ENCODE results near the gene ANKRD23. TPM values are rescaled to one million over a fixed set of nuclear protein-coding genes. Genes with fewer than 3 reads are reported as not detected.
A peak's percentile ranks its signal among the peaks of the same experiment; 100 is the strongest.

The ANKRD23 gene
- total and polyA plus RNA-seq, 2 of the 13 experiments (the other 11 are each of a cell fraction or from before 2014, with no cell fraction given), result 1.5 to 1.6 TPM

DNA sequence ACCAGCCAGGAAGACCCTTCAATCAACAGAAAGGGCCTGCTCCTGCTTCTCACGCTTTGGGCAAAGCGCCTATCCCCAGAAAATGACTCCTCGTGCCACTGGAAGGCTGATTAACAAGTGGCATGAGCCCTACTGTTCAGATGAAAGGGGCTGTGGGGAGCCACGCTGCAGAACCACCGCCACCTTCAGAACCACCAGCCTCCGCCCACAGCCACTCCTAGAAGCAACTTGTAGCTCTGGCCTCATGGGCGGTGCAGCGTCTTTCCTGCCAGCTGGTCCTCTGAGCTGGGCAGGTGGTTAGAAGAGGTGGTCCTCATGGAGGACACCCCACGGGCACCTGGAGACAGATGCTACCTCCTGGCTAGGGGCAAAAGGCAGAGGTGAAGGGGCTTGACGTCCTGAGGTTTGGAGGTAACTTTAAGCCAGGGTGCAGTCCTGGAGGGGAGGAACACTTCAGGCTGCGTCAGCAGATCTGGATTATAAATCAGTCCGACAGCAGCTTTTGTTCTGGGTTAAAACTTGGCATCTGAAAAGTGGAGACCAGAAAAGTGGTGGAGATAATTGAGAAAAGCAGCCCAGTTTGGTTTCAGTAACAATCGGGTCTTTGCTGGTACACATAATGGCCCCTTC, 26.9 kb upstream of the ANKRD23 start (continued):
- TF ChIP-seq, protein P1, sequence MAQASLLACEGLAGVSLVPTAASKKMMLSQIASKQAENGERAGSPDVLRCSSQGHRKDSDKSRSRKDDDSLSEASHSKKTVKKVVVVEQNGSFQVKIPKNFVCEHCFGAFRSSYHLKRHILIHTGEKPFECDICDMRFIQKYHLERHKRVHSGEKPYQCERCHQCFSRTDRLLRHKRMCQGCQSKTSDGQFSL (CRISPR knock-in tag; IDR thresholded peaks at IDR 0.05), result no peak
- TF ChIP-seq ZNF879 (CRISPR knock-in tag; IDR thresholded peaks at IDR 0.05), result no peak
- peak; percentile 65 to 68 for TF ChIP-seq MAFK (conservative IDR thresholded peaks at IDR 0.05 in 1 of 2, IDR thresholded peaks at IDR 0.05 in 1 of 2; ENCODE audit: low read length in 2 of 2)
- no peak for TF ChIP-seq ZSCAN9 (CRISPR knock-in tag; IDR thresholded peaks at IDR 0.05; ENCODE audit: borderline replicate concordance)
- TF ChIP-seq PPARG (CRISPR knock-in tag; conservative IDR thresholded peaks at IDR 0.05), result no peak
- no peak for TF ChIP-seq MTA3 (CRISPR knock-in tag; IDR thresholded peaks at IDR 0.05)
- TF ChIP-seq SCMH1 (CRISPR knock-in tag; IDR thresholded peaks at IDR 0.05; ENCODE audit: borderline replicate concordance), result no peak
- TF ChIP-seq FOSL2 (CRISPR knock-in tag; IDR thresholded peaks at IDR 0.05), result 0 out of 2 replicates have a peak, but pooled peaks have one; percentile 1
- no peak for TF ChIP-seq ZNF354B (CRISPR knock-in tag; IDR thresholded peaks at IDR 0.05)
- TF ChIP-seq, protein P2, sequence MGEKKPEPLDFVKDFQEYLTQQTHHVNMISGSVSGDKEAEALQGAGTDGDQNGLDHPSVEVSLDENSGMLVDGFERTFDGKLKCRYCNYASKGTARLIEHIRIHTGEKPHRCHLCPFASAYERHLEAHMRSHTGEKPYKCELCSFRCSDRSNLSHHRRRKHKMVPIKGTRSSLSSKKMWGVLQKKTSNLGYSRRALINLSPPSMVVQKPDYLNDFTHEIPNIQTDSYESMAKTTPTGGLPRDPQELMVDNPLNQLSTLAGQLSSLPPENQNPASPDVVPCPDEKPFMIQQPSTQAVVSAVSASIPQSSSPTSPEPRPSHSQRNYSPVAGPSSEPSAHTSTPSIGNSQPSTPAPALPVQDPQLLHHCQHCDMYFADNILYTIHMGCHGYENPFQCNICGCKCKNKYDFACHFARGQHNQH (CRISPR knock-in tag; IDR thresholded peaks at IDR 0.05), result no peak
- TF ChIP-seq SP1 (IDR thresholded peaks at IDR 0.05), result no peak
- TF ChIP-seq SP1 (CRISPR knock-in tag; IDR thresholded peaks at IDR 0.05), result 0 out of 2 replicates have a peak, but pooled peaks have one; percentile 14
- no peak for TF ChIP-seq HNRNPLL (IDR thresholded peaks at IDR 0.05; ENCODE audit: low read depth, low read length, poor library complexity, severe bottlenecking)
- TF ChIP-seq ATF7-NPFF (CRISPR knock-in tag; IDR thresholded peaks at IDR 0.05; ENCODE audit: low read depth), result no peak
- no peak for TF ChIP-seq TEAD2 (CRISPR knock-in tag; IDR thresholded peaks at IDR 0.05)
- TF ChIP-seq SSRP1 (CRISPR knock-in tag; IDR thresholded peaks at IDR 0.05), result no peak
- TF ChIP-seq ZNF605 (CRISPR knock-in tag; IDR thresholded peaks at IDR 0.05), result peak; percentile 51; the same call in 1 of the 2 replicates
- TF ChIP-seq RNF2 (conservative IDR thresholded peaks at IDR 0.05; ENCODE audit: low read depth), result no peak
- TF ChIP-seq, protein P3, sequence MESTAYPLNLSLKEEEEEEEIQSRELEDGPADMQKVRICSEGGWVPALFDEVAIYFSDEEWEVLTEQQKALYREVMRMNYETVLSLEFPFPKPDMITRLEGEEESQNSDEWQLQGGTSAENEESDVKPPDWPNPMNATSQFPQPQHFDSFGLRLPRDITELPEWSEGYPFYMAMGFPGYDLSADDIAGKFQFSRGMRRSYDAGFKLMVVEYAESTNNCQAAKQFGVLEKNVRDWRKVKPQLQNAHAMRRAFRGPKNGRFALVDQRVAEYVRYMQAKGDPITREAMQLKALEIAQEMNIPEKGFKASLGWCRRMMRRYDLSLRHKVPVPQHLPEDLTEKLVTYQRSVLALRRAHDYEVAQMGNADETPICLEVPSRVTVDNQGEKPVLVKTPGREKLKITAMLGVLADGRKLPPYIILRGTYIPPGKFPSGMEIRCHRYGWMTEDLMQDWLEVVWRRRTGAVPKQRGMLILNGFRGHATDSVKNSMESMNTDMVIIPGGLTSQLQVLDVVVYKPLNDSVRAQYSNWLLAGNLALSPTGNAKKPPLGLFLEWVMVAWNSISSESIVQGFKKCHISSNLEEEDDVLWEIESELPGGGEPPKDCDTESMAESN (CRISPR knock-in tag; conservative IDR thresholded peaks at IDR 0.05), result no peak
- no peak for TF ChIP-seq BORCS8-MEF2B (CRISPR knock-in tag; IDR thresholded peaks at IDR 0.05)
- TF ChIP-seq, protein P4, sequence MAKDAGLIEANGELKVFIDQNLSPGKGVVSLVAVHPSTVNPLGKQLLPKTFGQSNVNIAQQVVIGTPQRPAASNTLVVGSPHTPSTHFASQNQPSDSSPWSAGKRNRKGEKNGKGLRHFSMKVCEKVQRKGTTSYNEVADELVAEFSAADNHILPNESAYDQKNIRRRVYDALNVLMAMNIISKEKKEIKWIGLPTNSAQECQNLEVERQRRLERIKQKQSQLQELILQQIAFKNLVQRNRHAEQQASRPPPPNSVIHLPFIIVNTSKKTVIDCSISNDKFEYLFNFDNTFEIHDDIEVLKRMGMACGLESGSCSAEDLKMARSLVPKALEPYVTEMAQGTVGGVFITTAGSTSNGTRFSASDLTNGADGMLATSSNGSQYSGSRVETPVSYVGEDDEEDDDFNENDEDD (CRISPR knock-in tag; IDR thresholded peaks at IDR 0.05; ENCODE audit: borderline replicate concordance), result no peak
- TF ChIP-seq, protein P5, sequence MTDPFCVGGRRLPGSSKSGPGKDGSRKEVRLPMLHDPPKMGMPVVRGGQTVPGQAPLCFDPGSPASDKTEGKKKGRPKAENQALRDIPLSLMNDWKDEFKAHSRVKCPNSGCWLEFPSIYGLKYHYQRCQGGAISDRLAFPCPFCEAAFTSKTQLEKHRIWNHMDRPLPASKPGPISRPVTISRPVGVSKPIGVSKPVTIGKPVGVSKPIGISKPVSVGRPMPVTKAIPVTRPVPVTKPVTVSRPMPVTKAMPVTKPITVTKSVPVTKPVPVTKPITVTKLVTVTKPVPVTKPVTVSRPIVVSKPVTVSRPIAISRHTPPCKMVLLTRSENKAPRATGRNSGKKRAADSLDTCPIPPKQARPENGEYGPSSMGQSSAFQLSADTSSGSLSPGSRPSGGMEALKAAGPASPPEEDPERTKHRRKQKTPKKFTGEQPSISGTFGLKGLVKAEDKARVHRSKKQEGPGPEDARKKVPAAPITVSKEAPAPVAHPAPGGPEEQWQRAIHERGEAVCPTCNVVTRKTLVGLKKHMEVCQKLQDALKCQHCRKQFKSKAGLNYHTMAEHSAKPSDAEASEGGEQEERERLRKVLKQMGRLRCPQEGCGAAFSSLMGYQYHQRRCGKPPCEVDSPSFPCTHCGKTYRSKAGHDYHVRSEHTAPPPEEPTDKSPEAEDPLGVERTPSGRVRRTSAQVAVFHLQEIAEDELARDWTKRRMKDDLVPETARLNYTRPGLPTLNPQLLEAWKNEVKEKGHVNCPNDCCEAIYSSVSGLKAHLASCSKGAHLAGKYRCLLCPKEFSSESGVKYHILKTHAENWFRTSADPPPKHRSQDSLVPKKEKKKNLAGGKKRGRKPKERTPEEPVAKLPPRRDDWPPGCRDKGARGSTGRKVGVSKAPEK (CRISPR knock-in tag; IDR thresholded peaks at IDR 0.05; ENCODE audit: borderline replicate concordance), result no peak
- no peak for TF ChIP-seq POGZ (CRISPR knock-in tag; IDR thresholded peaks at IDR 0.05)

All from HepG2 (cell line).